Skin epidermis (tissue), 12 donors: ENCODE data around the gene CCDC30.
"Not testable (repeated sequence)": the region's sequence is repeated elsewhere in the genome, so short reads cannot be mapped to it uniquely, and the experiment has no call there.

Experiments used
- H3K27ac ChIP-seq, 21 experiments: fragments of 200-600 bp; sonication (generic) in 11 of 21; one replicate each; pipeline ENCODE4 v1.5.0; 2020; ENCODE audit warnings: mild to moderate bottlenecking in 3 of 21, inconsistent platforms in 2 of 21, moderate library complexity in 2 of 21
- H3K4me3 ChIP-seq, 7 experiments: fragments of 200-600 bp; sonication (generic) in 2 of 7; one replicate each; pipeline ENCODE4 v1.5.0; 2020; ENCODE audit warnings: inconsistent platforms in 2 of 7, mild to moderate bottlenecking in 2 of 7, moderate library complexity in 1 of 7

Gene CCDC30

DNA sequence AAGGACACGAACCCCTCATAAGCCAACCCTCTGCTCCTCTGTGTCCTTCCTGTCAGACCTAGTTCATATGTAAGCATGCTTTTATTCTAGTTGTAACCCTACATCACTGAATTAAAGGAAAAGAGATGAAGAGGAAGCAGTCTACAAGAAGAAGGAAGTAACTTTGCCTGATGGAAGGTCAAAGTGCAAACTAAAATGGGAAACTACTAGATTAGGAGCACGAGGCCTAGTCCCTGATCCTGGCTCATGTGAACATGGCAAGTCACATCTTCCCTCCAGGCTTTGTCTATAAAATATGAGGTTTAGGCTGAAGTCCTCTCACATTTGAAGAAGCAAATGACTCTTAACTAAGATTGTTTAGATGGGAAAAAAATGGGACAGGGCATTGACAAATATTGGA lies 20.4 kb upstream of the CCDC30 start:
- Histone ChIP-seq H3K4me3 (no peak overlapping the region), H3K27ac (no peak overlapping the region)

GRCh38 chr1:42449256-42449655 lies 13.8 kb upstream of the CCDC30 start:
- H3K27ac ChIP-seq = no peak overlapping the region
- H3K4me3 ChIP-seq = no peak overlapping the region

- Histone ChIP-seq H3K27ac (no peak overlapping the region), H3K4me3 (no peak overlapping the region)
Observed at GRCh38 chr1:42450061-42450460, 13.0 kb upstream of the CCDC30 start.

DNA sequence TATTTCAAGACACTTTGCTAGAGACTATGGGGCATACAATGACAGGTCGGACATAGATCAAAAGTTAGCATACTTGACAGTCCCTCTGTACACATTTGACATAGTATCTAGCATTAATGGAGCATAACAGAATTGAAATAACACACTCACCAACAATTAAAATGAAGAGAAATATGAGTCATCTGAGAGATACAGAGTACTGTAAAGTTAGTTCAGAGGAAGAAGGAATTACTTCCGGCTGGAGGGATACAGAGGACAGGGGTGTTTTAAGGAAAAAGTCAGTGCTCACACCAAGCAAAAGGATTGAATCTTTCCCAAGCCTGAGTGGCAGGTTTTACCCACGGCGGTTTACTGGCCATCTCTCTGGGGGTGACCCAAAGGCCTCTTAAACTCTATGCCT lies 9.7 kb upstream of the CCDC30 start:
- no peak overlapping the region for H3K27ac ChIP-seq
- no peak overlapping the region for H3K4me3 ChIP-seq

DNA sequence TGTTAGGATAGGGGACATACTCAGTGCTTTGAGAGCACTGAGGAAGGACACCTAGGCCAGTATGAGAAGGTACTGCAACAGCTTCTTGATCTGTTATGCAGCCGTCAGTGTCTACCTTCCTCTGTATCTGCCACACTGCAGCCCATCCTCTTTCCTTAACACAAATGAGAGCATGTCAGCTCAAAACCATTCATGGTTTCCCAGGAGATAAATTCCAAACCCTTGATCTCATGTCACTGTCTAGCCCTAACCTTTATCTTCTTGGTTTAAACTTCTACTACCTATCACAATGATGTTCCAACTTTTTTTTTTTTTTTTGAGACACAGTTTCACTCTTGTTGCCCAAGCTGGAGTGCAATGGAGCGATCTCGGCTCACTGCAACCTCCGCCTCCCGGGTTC lies 8.7 kb upstream of the CCDC30 start:
- Histone ChIP-seq H3K27ac (no peak overlapping the region), H3K4me3 (no peak overlapping the region)

GRCh38 chr1:42456010-42456753 lies 6.9 kb upstream of the CCDC30 start, which contains the start of the genes PPCS and ZMYND12:
Gene PPCS, plus strand, starts transcription at chr1:42456543. Its CDS starts 23 bp downstream, at chr1:42456566.
Gene ZMYND12, minus strand, starts transcription at chr1:42456022. Its CDS starts 25 bp downstream, at chr1:42455997.
- H3K4me3 ChIP-seq = peak within 1 kb of the TSS; percentile 69 to 99 (median 91)
- H3K27ac ChIP-seq = peak within 1 kb of the TSS; percentile 90 to 99 (median 97)

- H3K4me3 ChIP-seq = peak overlapping the region; percentile 69 to 99 (median 91)
- peak overlapping the region; percentile 90 to 99 (median 97) for H3K27ac ChIP-seq
Observed at GRCh38 chr1:42456754-42457089, 6.4 kb upstream of the CCDC30 start.

DNA sequence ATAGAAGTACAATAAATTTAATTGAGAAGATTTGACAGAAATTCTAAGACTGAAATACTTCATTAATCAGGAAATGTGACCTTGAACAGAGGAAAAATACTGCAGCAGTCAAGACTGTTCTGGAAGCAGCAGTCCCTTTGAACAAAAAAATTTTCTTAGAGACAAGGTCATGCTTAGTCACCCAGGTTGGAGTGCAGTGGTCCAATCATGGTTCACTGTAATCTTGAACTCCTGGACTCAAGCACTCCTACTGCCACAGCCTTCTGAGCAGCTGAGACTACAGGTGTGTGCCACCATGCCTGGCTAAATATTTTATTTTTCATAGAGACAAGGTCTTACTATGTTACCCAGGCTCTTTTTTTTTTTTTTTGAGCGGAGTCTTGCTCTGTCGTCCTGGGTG lies 1.9 kb upstream of the CCDC30 start:
- H3K4me3 ChIP-seq = no peak overlapping the region
- H3K27ac ChIP-seq = no peak overlapping the region

DNA sequence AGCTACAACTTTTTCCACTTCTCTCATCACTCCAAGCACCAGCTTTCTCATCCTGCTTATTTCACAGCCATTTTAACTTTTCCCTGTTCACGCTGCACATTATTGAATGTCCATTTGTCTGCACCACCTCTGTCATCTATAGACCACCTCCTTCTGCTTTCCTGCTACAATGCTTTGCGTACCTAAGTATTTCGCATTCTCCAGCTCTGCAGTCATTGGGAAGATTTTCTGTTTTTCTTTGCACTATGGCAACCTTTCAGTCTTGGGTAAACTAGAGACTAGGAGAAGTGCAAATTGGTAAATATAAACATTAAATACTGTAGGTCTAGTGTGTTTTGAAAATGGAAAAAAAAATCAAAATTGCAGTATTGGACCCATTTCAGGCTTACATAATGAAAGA lies 835 bp downstream of the CCDC30 start:
- Histone ChIP-seq H3K27ac (peak overlapping the region in 1 of 21 experiments; percentile 42), H3K4me3 (peak overlapping the region in 5 of 7 experiments; percentile 54 to 74 (median 62))

- H3K4me3 ChIP-seq = no peak overlapping the region
- no peak overlapping the region for H3K27ac ChIP-seq
Observed at GRCh38 chr1:42466030-42466429, 2.9 kb downstream of the CCDC30 start.

GRCh38 chr1:42469727-42470126 lies 6.6 kb downstream of the CCDC30 start:
- H3K4me3 ChIP-seq = no peak overlapping the region

GRCh38 chr1:42476605-42477004 lies 13.5 kb downstream of the CCDC30 start:
- Histone ChIP-seq H3K27ac (no peak overlapping the region), H3K4me3 (no peak overlapping the region)

More at GRCh38 chr1:42469727-42470126, 6.6 kb downstream of the CCDC30 start:
- H3K27ac ChIP-seq = no peak overlapping the region

GRCh38 chr1:42477354-42477753 lies 14.3 kb downstream of the CCDC30 start:
- not testable (repeated sequence) for H3K4me3 ChIP-seq, H3K27ac ChIP-seq

GRCh38 chr1:42477775-42478174 lies 14.7 kb downstream of the CCDC30 start:
- Histone ChIP-seq H3K27ac (no peak overlapping the region), H3K4me3 (no peak overlapping the region)

- H3K4me3 ChIP-seq = no peak overlapping the region
- H3K27ac ChIP-seq = no peak overlapping the region
Observed at GRCh38 chr1:42479621-42480020, 16.5 kb downstream of the CCDC30 start.

GRCh38 chr1:42480921-42481320 lies 17.8 kb downstream of the CCDC30 start:
- H3K27ac ChIP-seq = no peak overlapping the region
- H3K4me3 ChIP-seq = no peak overlapping the region

DNA sequence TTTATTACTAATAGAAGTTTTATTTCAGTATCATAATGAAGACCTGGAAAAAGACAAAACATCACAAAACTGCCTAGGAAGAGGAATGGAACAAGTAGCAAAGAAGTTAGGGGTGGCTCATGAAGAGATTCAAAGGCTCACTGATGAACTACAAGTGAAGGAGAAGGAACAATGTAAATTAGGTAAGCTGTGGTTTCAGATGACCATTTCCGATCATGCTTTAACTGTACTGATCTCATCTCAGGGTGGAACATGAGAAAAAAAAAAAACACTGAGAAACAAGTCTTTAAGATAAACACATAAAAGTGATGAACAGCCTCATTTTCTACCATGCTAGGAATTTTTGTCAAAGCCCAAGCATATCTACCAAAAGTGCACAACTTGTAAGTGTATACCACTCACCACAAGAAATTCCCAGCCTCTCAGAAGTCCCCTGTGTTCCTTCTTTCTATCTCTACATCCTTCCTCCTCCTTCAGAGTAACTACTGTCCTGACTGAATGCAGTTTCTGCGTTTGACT lies 19.6 kb downstream of the CCDC30 start:
- Histone ChIP-seq H3K27ac (no peak overlapping the region), H3K4me3 (no peak overlapping the region)

GRCh38 chr1:42484382-42484781 lies 21.3 kb downstream of the CCDC30 start:
- Histone ChIP-seq H3K27ac (no peak overlapping the region), H3K4me3 (no peak overlapping the region)

DNA sequence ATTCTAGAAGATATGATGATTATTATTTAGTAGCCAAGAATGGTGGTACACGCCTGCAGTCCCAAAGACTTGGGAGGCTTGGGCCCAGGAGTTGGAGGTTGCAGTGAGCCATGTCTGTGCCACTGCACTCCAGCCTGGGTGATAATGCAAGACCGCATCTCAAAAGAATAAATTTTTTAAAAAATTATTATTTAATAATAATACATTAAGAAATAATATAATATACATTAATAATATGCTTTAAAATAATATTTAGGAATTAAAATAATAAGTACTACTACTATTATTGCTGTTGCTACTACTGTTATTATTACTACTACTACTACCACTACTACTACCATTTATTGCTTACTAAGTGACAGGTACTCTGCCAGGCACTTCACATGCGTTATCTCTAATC lies 27.2 kb downstream of the CCDC30 start:
- Histone ChIP-seq H3K27ac (no peak overlapping the region), H3K4me3 (no peak overlapping the region)

DNA sequence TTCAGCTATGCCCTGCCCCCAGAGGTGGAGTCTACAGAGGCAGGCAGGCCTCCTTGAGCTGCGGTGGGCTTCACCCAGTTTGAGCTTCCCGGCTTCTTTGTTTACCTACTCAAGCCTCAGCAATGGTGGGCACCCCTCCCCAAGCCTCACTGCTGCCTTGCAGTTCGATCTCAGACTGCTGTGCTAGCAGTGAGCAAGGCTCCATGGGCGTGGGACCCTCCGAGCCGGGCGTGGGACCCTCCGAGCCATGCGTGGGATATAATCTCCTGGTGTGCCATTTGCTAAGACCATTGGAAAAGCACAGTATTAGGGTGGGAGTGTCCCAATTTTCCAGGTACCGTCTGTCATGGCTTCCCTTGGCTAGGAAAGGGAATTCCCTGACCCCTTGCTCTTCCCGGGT lies 38.9 kb downstream of the CCDC30 start:
- H3K27ac ChIP-seq = not testable (repeated sequence)

DNA sequence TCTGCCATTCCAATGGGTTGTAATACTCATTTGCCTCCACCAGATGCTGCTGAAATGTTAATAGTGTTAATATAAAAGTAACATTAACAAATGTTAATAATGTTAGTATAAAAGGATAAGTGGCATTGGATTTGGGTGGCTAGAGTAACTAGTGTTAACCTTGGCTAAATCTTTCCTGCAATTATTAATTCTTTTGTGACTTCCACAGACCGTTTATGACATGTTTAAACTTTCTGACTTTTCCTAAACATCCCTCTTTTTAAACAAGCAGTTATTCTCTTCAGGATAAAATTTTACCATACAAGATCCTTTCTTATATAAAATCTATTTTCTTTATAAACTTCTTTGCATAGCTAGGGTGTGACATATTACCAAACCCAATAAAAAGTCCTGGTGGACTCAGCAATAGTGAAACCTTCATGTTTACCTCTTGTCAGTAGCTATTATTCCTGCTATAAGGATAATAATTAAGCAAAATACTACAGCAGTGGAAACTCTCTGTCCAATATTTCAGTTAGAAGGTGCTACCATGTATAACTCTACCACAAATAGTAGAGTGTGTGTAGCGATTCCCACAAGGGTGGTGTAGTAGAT lies 41.5 kb downstream of the CCDC30 start:
- no peak overlapping the region for H3K27ac ChIP-seq
- no peak overlapping the region for H3K4me3 ChIP-seq

More for the DNA sequence above, 38.9 kb downstream of the CCDC30 start:
- not testable (repeated sequence) for H3K4me3 ChIP-seq
